Activated T-helper 1 cell treated with anti-CD3 and anti-CD28 coated beads, Interleukin-12 subunit alpha, Interleukin-12 subunit beta, Interleukin-2, Interleukin-4 antibody, amounts not matched to agents 30 ng/mL and 10 ng/mL and 1 ng/mL, durations not matched to agents 14 hours and 24 hours and 36 hours (primary cell): Measurements from ENCODE around the gene PDE10A. TPM values are rescaled to one million over a fixed set of nuclear protein-coding genes. Genes with fewer than 3 reads are reported as not detected.

Experiments used
- DNase-seq: peaks from one replicate; pipeline ENCODE4 v3.0.0; 2021; ENCODE audit warnings: low spot score
- H3K27ac Mint-ChIP-seq: one replicate; pipeline ENCODE4 v1.8.0; 2021; ENCODE audit warnings: mild to moderate bottlenecking, mixed read lengths
- H3K27me3 Mint-ChIP-seq: one replicate; pipeline ENCODE4 v1.8.0; 2022; ENCODE audit warnings: mild to moderate bottlenecking, moderate library complexity, mixed read lengths; ENCODE audit not compliant: insufficient read depth
- H3K36me3 Mint-ChIP-seq: one replicate; pipeline ENCODE4 v1.8.0; 2021; ENCODE audit warnings: low read depth, mixed read lengths
- H3K4me1 Mint-ChIP-seq: one replicate; pipeline ENCODE4 v1.8.0; 2021; ENCODE audit warnings: low read depth, mixed read lengths
- H3K4me3 Mint-ChIP-seq: one replicate; pipeline ENCODE4 v1.8.0; 2021; ENCODE audit warnings: mild to moderate bottlenecking, moderate library complexity, mixed read lengths
- H3K9me3 Mint-ChIP-seq: one replicate; pipeline ENCODE4 v1.8.0; 2021; ENCODE audit warnings: mixed read lengths
- intact Hi-C: fragments of 100-400 bp; cut with micrococcal nuclease; formaldehyde crosslinking; loops from one replicate; pipeline ENCODE4 v1.15.1; 2024
- total RNA-seq: library from RNA; stranded (reverse); gene quantifications from 2 replicates; pipeline ENCODE4 v1.2.3, GENCODE V29; 2022

PDE10A gene
- not detected in 2 replicates for total RNA-seq

- Mint-ChIP-seq H3K27me3 (peaks cover 51% of the 10 kb centered on the region), H3K27ac (peak within 1 kb of the TSS; percentile 55), H3K9me3 (no peaks in the 10 kb centered on the region), H3K4me3 (no peak within 1 kb of the TSS), H3K4me1 (no peaks in the 10 kb centered on the region), H3K36me3 (no peaks in the 10 kb centered on the region)
- no peak for DNase-seq
- intact Hi-C loops: loop anchor here (5.0 kb wide), 1 partner anchor 324 kb away; no protein-coding TSS in a partner anchor
Observed at GRCh38 chr6:165662749-165663376, at the start of gene PDE10A. TSS of gene PDE10A (minus strand) at chr6:165663241. CDS start at chr6:165662811, 430 bp downstream.

DNA sequence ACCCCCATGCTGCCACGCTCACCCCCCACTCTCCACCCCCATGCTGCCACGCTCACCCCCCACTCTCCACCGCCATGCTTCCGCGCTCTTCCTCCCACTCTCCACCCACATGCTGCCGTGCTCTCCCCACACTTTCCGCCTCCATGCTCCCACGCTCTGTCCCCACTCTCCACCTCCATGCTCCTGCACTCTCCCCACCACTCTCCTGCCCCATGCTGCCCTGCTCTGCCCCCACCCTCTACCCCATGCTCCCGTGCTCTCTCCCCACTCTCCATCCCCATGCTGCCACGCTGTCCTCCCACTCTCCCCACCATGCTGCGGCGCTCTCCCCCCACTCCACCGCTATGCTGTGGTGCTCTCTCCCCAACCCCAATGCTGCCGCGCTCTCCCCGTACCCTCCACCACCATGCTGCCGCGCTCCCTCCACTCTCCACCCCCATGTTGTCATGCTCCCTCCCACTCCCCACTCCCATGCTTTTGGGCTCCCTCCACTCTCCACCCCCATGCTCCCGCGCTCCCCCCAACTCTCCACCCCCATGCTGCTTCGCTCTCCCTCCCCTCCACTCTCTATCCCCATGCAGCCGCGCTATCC lies 46.0 kb upstream of the PDE10A start:
- no peaks in the 10 kb centered on the region for H3K36me3 Mint-ChIP-seq
- intact Hi-C loops: no loop called here
- no peaks in the 10 kb centered on the region for H3K4me1 Mint-ChIP-seq
- no peak for DNase-seq
- no peaks in the 10 kb centered on the region for H3K27me3 Mint-ChIP-seq
- no peak overlapping the region for H3K4me3 Mint-ChIP-seq
- H3K9me3 Mint-ChIP-seq: peaks cover 5% of the 10 kb centered on the region
- H3K27ac Mint-ChIP-seq: no peak overlapping the region

GRCh38 chr6:165707067-165707853 lies 44.2 kb upstream of the PDE10A start:
- Mint-ChIP-seq H3K27me3 (no peaks in the 10 kb centered on the region), H3K4me1 (no peaks in the 10 kb centered on the region), H3K9me3 (peaks cover 5% of the 10 kb centered on the region), H3K4me3 (no peak overlapping the region), H3K36me3 (no peaks in the 10 kb centered on the region), H3K27ac (no peak overlapping the region)
- intact Hi-C loops: no loop called here
- no peak for DNase-seq

GRCh38 chr6:165705941-165706340 lies 42.9 kb upstream of the PDE10A start:
- no peak for DNase-seq
- H3K4me1 Mint-ChIP-seq: no peaks in the 10 kb centered on the region

GRCh38 chr6:165704045-165704748 lies 41.2 kb upstream of the PDE10A start:
- Mint-ChIP-seq H3K36me3 (no peaks in the 10 kb centered on the region), H3K9me3 (no peaks in the 10 kb centered on the region), H3K4me3 (no peak overlapping the region), H3K27me3 (no peaks in the 10 kb centered on the region), H3K27ac (no peak overlapping the region), H3K4me1 (no peaks in the 10 kb centered on the region)
- intact Hi-C loops: no loop called here
- DNase-seq: no peak

More at GRCh38 chr6:165705941-165706340, 42.9 kb upstream of the PDE10A start:
- no peak overlapping the region for H3K27ac Mint-ChIP-seq
- intact Hi-C loops: no loop called here
- H3K27me3 Mint-ChIP-seq: no peaks in the 10 kb centered on the region
- H3K4me3 Mint-ChIP-seq: no peak overlapping the region
- no peaks in the 10 kb centered on the region for H3K36me3 Mint-ChIP-seq
- H3K9me3 Mint-ChIP-seq: peaks cover 5% of the 10 kb centered on the region

GRCh38 chr6:165702669-165703068 lies 39.6 kb upstream of the PDE10A start:
- Mint-ChIP-seq H3K27me3 (no peaks in the 10 kb centered on the region), H3K4me3 (no peak overlapping the region), H3K36me3 (no peaks in the 10 kb centered on the region), H3K4me1 (no peaks in the 10 kb centered on the region), H3K9me3 (no peaks in the 10 kb centered on the region), H3K27ac (no peak overlapping the region)
- intact Hi-C loops: no loop called here
- DNase-seq: no peak

GRCh38 chr6:165701564-165702354 lies 38.7 kb upstream of the PDE10A start:
- intact Hi-C loops: no loop called here
- no peaks in the 10 kb centered on the region for H3K4me1 Mint-ChIP-seq

DNA sequence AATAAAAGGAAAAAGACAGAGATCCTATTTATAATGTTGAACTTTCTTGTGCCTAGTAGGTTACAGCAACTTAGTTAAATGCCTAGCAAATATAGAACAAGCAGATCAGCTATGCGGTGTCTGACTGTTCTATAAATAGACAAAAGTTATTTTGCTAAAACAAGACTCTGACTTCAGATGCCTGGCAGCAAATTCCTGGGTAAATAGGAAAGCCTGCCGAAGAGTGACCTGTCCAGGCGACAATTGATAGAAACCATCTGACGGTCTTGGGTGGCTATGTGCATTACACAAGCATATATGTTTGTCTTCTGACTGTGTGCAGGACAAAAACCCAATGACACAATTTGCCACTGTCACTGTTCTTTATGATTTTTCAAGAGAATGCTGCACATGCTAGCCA lies 38.0 kb upstream of the PDE10A start:
- Mint-ChIP-seq H3K9me3 (no peaks in the 10 kb centered on the region), H3K27ac (no peak overlapping the region), H3K36me3 (no peaks in the 10 kb centered on the region), H3K4me3 (no peak overlapping the region), H3K4me1 (no peaks in the 10 kb centered on the region), H3K27me3 (no peaks in the 10 kb centered on the region)
- intact Hi-C loops: no loop called here
- no peak for DNase-seq

More at GRCh38 chr6:165701564-165702354, 38.7 kb upstream of the PDE10A start:
- no peak for DNase-seq
- Mint-ChIP-seq H3K27ac (no peak overlapping the region), H3K9me3 (no peaks in the 10 kb centered on the region), H3K36me3 (no peaks in the 10 kb centered on the region), H3K4me3 (no peak overlapping the region), H3K27me3 (no peaks in the 10 kb centered on the region)

GRCh38 chr6:165698868-165699267 lies 35.8 kb upstream of the PDE10A start:
- intact Hi-C loops: no loop called here
- no peak for DNase-seq
- H3K27ac Mint-ChIP-seq: no peak overlapping the region
- H3K27me3 Mint-ChIP-seq: no peaks in the 10 kb centered on the region
- H3K36me3 Mint-ChIP-seq: no peaks in the 10 kb centered on the region
- no peak overlapping the region for H3K4me3 Mint-ChIP-seq
- no peaks in the 10 kb centered on the region for H3K9me3 Mint-ChIP-seq
- H3K4me1 Mint-ChIP-seq: no peaks in the 10 kb centered on the region

DNA sequence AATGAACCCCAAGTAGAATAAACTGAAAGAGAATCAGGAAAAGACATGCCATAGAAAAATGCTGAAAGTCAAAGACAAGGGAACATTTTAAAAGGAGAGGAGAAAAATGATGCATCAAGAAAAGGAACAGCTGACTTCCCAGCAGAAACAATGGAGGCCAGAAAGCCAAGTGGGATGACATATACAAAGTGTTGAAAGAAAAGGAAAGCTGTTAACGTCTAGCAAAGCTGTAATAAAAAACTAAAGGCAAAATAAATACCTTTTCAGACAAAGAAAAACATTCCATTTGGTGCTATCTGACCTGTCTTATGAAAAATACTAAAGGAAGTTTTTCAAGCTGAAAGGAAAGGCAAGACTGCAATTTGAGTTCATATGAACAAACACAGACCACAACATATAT lies 34.1 kb upstream of the PDE10A start:
- no peaks in the 10 kb centered on the region for H3K36me3 Mint-ChIP-seq
- no peak overlapping the region for H3K27ac Mint-ChIP-seq
- H3K4me3 Mint-ChIP-seq: no peak overlapping the region
- H3K27me3 Mint-ChIP-seq: no peaks in the 10 kb centered on the region
- H3K4me1 Mint-ChIP-seq: no peaks in the 10 kb centered on the region
- DNase-seq: no peak
- intact Hi-C loops: no loop called here
- no peaks in the 10 kb centered on the region for H3K9me3 Mint-ChIP-seq

DNA sequence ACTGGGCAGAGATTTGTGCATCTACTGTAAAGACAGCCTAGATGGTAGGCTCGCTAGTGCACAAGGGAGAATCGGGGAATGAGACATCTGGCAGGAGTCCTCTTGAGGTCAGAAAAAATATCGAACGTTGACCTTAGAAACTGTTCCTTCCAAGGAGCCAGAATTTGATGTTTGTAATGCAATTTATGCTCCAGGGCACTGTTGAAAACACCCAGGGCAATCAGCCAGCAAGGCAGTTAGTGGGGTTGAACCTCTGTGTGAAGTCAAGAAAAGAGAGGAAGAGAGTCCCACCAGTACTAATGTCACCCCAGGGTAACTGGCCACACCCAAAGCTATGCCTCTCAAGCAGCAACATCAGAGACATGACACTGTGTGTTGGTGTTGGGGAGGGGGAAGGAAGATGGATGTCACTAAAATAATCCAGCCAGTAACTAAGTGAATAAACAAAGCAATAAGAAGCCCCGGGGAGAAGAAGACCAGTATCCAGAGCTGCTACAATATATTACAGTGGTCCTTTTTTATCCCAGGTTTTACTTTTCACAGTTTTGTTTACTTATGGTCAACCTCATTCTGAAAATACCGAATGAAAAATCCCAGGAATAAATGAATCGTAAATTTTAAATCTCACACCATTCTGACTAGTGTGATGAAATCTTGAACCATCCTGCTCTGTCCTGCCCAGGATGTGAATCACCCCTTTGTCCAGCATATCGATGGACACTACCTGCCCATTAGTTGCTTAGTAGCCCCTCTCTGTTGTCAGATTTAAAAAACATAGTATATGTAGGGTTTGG lies 32.9 kb upstream of the PDE10A start:
- intact Hi-C loops: no loop called here
- Mint-ChIP-seq H3K9me3 (no peaks in the 10 kb centered on the region), H3K27me3 (no peaks in the 10 kb centered on the region), H3K4me1 (no peaks in the 10 kb centered on the region), H3K36me3 (no peaks in the 10 kb centered on the region), H3K4me3 (no peak overlapping the region), H3K27ac (no peak overlapping the region)
- no peak for DNase-seq

DNA sequence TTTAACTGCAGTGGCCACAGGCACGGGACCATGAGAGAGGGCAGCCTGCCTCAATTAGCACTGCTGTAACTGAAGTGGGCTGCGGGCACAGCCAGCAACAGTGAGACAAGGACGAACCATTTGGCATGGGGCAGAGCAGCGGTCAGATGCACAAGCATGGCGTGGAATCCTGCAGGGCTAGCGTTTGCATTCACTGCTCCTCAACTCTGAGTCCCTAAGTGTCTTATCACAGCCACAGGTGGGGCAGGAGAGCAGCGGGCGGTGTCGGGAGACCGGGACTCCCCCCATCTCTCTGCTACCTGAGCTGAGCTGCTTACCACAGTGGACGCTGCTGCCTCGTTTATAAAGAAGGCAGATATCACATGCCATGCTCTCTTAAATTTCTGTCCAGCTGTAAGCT lies 31.3 kb upstream of the PDE10A start:
- intact Hi-C loops: no loop called here
- no peaks in the 10 kb centered on the region for H3K4me1 Mint-ChIP-seq
- no peak for DNase-seq
- no peaks in the 10 kb centered on the region for H3K27me3 Mint-ChIP-seq
- H3K4me3 Mint-ChIP-seq: no peak overlapping the region
- H3K27ac Mint-ChIP-seq: no peak overlapping the region
- no peaks in the 10 kb centered on the region for H3K9me3 Mint-ChIP-seq
- H3K36me3 Mint-ChIP-seq: no peaks in the 10 kb centered on the region
